Esophagus squamous epithelium (tissue), 5 donors: ENCODE measurements around the gene SF3B3. TPM values are rescaled to one million over a fixed set of nuclear protein-coding genes. Genes with fewer than 3 reads are reported as not detected.
A peak's percentile ranks its signal among the peaks of the same experiment; 100 is the strongest.

Experiments
- DNase-seq: peaks from one replicate; lab custom pipeline; 2025; lab: John Stamatoyannopoulos, UW
- H3K27ac ChIP-seq, 4 donors: fragments of 200-600 bp; sonication (generic); one replicate each; pipeline ENCODE4 v1.5.1; 2016 to 2019; ENCODE audit warnings: mild to moderate bottlenecking in 1 of 4
- H3K27me3 ChIP-seq, 4 donors: fragments of 200-600 bp; sonication (generic); 1 replicate in 3 of 4; 2 replicates in 1 of 4; pipeline versions ENCODE4 v1.5.1 to v1.6.0; 2017 to 2021; ENCODE audit warnings: antibody characterized with exemption in 1 of 4
- H3K36me3 ChIP-seq, 3 donors: fragments of 200-600 bp; sonication (generic); one replicate each; pipeline ENCODE4 v1.5.1; 2016 to 2019
- H3K4me1 ChIP-seq, 3 donors: fragments of 200-600 bp; sonication (generic); one replicate each; pipeline ENCODE4 v1.5.1; 2017 to 2019
- H3K4me3 ChIP-seq, 4 donors: fragments of 200-600 bp; sonication (generic); 1 replicate in 3 of 4; 2 replicates in 1 of 4; pipeline ENCODE4 v1.5.1; 2016 to 2019; ENCODE audit warnings: mild to moderate bottlenecking in 2 of 4, moderate library complexity in 1 of 4
- H3K9me3 ChIP-seq, 3 donors: fragments of 200-600 bp; sonication (generic); one replicate each; pipeline ENCODE4 v1.5.1; 2016 to 2019
- CTCF ChIP-seq, 6 experiments: fragments of 450-650 bp in 4 of 6; fragments of 200-600 bp in 2 of 6; sonication (generic) in 2 of 6; IDR thresholded peaks; one replicate each; pipeline ENCODE4 v1.5.1; 2016 to 2019; ENCODE audit warnings: antibody characterized with exemption in 6 of 6, mild to moderate bottlenecking in 4 of 6, moderate library complexity in 4 of 6
- POLR2A ChIP-seq, 4 donors: fragments of 450-650 bp; IDR thresholded peaks; one replicate each; pipeline ENCODE4 v1.6.1; 2017; ENCODE audit warnings: antibody characterized with exemption in 4 of 4, mild to moderate bottlenecking in 4 of 4, moderate library complexity in 3 of 4
- WGBS, 2 donors: methylation state at CpG; one replicate each; pipeline ENCODE4 v1.1.5; 2018; 5-methylcytosine and 5-hydroxymethylcytosine counted together
- intact Hi-C: fragments of 100-400 bp; cut with DNase I; formaldehyde crosslinking; loops from one replicate; pipeline ENCODE4 v1.15.0; 2022
- total RNA-seq, 4 donors: library from RNA; depleted of rRNA; stranded (reverse); fragments of >200 nt; gene quantifications; one replicate each; pipeline ENCODE4 v1.1.0, GENCODE V29; 2016
- donor health status: DM: yes; HTN: yes; CAD: no.

SF3B3 gene
- total RNA-seq, 4 donors from 2014 or later: 77.9 to 145 (median 134) TPM

GRCh38 chr16:70569752-70570151, 46.1 kb downstream of the SF3B3 start:
- H3K36me3 ChIP-seq: peaks cover 61 to 99% (median 68%) of the 10 kb centered on the region in 3 donors
- peak overlapping the region in 2 of 4 donors; percentile 8 to 11 for H3K4me3 ChIP-seq
- TF ChIP-seq POLR2A (IDR thresholded peaks at IDR 0.05) (no peak), CTCF (IDR thresholded peaks at IDR 0.05) (no peak)
- H3K27me3 ChIP-seq: no peaks in the 10 kb centered on the region
- peak overlapping the region; percentile 17 to 79 (median 69) for H3K27ac ChIP-seq
- peaks cover 0 to 80% (median 36%) of the 10 kb centered on the region in 3 donors for H3K4me1 ChIP-seq
- WGBS, 2 donors: 77 to 90% methylated on average over 5 to 6 of the region's 6 CpGs
- no peaks in the 10 kb centered on the region for H3K9me3 ChIP-seq
- DNase-seq: no peak
- intact Hi-C loops: no loop called here

GRCh38 chr16:70570967-70571570, 47.5 kb downstream of the SF3B3 start:
- Histone ChIP-seq H3K27me3 (no peaks in the 10 kb centered on the region), H3K4me3 (no peak overlapping the region), H3K9me3 (no peaks in the 10 kb centered on the region), H3K36me3 (peaks cover 55 to 94% (median 55%) of the 10 kb centered on the region in 3 donors), H3K4me1 (peaks cover 0 to 80% (median 42%) of the 10 kb centered on the region in 3 donors), H3K27ac (peak overlapping the region in 3 of 4 donors; percentile 10 to 69 (median 67))
- DNase-seq: no peak
- intact Hi-C loops: no loop called here
- TF ChIP-seq CTCF (IDR thresholded peaks at IDR 0.05) (no peak), POLR2A (IDR thresholded peaks at IDR 0.05) (no peak)
- WGBS, 2 donors: 82 to 88% methylated on average over 8 to 10 of the region's 10 CpGs

GRCh38 chr16:70571623-70572022, 48.0 kb downstream of the SF3B3 start:
- Histone ChIP-seq H3K27me3 (no peaks in the 10 kb centered on the region), H3K27ac (peak overlapping the region in 3 of 4 donors; percentile 10 to 69 (median 67)), H3K4me1 (peaks cover 0 to 80% (median 47%) of the 10 kb centered on the region in 3 donors), H3K4me3 (no peak overlapping the region), H3K36me3 (peaks cover 51 to 89% (median 51%) of the 10 kb centered on the region in 3 donors), H3K9me3 (no peaks in the 10 kb centered on the region)
- DNase-seq: no peak
- TF ChIP-seq POLR2A (IDR thresholded peaks at IDR 0.05): no peak
- no peak for TF ChIP-seq CTCF (IDR thresholded peaks at IDR 0.05)
- WGBS, 2 donors: 84 to 86% methylated on average over 8 of the region's 8 CpGs
- intact Hi-C loops: no loop called here

GRCh38 chr16:70572050-70572925, 48.7 kb downstream of the SF3B3 start:
- H3K27ac ChIP-seq: peak overlapping the region in 3 of 4 donors; percentile 67 to 74 (median 69)
- intact Hi-C loops: no loop called here
- no peak overlapping the region for H3K4me3 ChIP-seq
- no peak for TF ChIP-seq CTCF (IDR thresholded peaks at IDR 0.05)
- TF ChIP-seq POLR2A (IDR thresholded peaks at IDR 0.05): no peak
- no peaks in the 10 kb centered on the region for H3K27me3 ChIP-seq
- WGBS, 2 donors: 86 to 90% methylated on average over 4 of the region's 5 CpGs
- H3K36me3 ChIP-seq: peaks cover 45 to 82% (median 47%) of the 10 kb centered on the region in 3 donors
- H3K4me1 ChIP-seq: peaks cover 0 to 82% (median 54%) of the 10 kb centered on the region in 3 donors
- no peak for DNase-seq
- no peaks in the 10 kb centered on the region for H3K9me3 ChIP-seq

- peak overlapping the region in 3 of 4 donors; percentile 67 to 74 (median 69) for H3K27ac ChIP-seq
- H3K4me3 ChIP-seq: no peak overlapping the region
- H3K4me1 ChIP-seq: peaks cover 0 to 80% (median 55%) of the 10 kb centered on the region in 3 donors
- H3K36me3 ChIP-seq: peaks cover 40 to 76% (median 43%) of the 10 kb centered on the region in 3 donors
- 63 to 67% methylated on average over 1 to 2 of the region's 2 CpGs for WGBS, 2 donors
- H3K27me3 ChIP-seq: no peaks in the 10 kb centered on the region
- TF ChIP-seq CTCF (IDR thresholded peaks at IDR 0.05) (no peak), POLR2A (IDR thresholded peaks at IDR 0.05) (no peak)
- H3K9me3 ChIP-seq: no peaks in the 10 kb centered on the region
- intact Hi-C loops: no loop called here
- no peak for DNase-seq
Measured at GRCh38 chr16:70572926-70573270, 49.3 kb downstream of the SF3B3 start.
